Measurements from ENCODE around the gene CRYBA4.

CRYBA4 gene

DNA sequence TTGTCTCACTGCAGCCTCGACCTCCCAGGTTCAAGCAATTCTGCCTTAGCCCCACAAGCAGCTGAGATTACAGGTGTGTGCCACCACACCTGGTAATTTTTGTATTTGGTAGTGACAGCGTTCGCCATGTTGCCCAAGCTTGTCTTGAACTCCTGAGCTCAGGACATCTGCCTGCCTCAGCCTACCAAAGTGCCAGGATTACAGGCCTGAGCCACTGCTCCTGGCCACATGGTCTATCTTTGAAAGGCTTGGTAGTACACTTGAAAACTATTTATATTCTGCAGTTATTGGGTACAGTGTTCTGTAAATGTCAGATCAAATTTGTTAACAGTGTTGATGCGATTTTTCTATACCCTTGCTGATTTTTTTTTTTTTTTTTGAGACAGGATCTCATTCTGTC is 9.5 kb downstream of the CRYBA4 start:
- no peak for DNase-seq

DNA sequence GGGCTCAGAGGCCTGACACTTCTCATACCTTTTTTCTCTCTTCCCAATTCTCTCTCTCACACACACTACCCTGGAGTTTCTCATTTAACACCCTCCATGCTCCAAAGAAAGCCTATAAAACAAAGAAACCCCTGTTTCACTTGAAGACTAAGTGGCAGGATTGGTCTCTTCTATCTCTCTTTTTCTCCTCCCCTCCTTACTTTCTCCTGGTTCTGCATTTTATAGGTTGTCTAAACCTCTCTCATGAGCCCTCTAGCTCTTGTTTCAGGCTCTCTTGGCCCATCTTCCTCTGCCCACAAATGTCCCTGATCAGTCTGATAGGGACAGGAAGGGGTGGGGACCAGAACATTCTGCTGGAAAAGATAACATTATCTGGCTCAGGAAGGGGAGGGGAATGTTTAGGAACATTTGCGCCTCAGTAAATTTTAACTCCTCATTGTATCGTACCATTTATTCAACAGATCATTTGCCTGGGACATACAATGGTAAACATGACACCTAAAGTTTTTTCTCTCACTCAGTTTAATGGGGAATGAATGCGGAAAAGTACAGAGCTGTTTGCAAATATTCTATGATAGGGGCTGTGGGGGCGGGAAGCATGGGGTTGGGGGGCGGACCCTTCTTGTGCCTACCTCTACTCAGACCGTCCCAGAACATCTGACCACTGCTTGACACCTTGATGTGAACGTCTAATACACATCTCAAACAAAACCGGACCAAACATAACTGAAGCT is 10.8 kb downstream of the CRYBA4 start:
- DNase-seq, result no peak

DNA sequence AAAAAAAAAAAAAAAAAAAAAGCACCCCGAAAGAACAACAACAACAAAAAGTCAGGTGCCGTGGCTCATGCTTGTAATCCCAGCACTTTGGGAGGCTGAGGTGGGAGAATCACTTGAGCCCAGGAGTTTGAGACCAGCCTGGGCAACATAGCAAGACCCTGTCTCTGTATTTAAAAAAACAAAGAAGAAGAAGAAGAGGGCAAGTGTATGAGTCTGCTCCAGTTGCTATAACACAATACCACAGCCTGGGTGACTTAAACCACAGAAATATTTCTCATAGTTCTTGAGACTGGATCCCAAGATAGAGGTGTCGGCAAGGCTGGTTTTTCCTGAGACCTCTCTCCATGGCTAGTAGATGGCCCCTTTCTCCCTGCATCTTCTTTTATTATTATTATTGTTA is 12.4 kb downstream of the CRYBA4 start:
- no peak for DNase-seq

DNA sequence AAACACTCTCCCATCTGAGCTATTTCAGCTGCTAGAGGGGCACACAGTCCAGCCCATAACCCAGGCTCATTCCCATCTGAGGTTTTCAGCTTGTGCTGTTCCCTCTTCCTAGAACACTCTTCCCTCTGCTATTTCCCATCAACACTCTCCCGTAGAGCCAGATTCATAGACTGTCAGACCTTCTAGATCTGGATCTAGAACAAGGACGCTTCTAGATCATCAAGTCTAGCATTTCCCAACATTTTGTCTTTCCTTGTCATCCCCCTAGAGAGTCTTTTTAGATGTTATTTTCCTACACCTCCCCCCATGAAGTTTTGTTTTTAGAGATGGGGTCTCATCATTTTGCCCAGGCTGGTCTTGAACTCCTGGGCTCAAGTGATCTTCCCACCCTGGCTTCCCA is 13.4 kb downstream of the CRYBA4 start:
- DNase-seq, result no peak

DNA sequence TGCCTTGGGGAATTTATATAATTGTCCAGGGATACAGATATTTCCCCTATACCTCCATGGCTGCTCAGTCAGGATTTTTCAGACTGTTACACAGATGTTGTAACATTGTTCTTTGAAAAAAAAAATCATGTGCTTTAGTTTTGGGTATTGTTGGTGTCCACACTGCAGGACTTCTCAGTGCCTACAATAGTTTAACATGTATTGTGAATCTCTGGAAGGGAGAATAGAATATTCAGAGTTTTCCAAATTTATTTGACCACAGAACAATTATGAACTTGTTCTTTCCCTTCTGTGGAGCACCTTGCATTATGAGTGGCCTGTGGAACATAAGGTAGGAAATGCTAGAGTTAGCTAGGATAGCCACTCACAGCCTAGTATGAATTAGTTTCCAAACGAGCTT is 14.5 kb downstream of the CRYBA4 start:
- DNase-seq, result no peak

DNA sequence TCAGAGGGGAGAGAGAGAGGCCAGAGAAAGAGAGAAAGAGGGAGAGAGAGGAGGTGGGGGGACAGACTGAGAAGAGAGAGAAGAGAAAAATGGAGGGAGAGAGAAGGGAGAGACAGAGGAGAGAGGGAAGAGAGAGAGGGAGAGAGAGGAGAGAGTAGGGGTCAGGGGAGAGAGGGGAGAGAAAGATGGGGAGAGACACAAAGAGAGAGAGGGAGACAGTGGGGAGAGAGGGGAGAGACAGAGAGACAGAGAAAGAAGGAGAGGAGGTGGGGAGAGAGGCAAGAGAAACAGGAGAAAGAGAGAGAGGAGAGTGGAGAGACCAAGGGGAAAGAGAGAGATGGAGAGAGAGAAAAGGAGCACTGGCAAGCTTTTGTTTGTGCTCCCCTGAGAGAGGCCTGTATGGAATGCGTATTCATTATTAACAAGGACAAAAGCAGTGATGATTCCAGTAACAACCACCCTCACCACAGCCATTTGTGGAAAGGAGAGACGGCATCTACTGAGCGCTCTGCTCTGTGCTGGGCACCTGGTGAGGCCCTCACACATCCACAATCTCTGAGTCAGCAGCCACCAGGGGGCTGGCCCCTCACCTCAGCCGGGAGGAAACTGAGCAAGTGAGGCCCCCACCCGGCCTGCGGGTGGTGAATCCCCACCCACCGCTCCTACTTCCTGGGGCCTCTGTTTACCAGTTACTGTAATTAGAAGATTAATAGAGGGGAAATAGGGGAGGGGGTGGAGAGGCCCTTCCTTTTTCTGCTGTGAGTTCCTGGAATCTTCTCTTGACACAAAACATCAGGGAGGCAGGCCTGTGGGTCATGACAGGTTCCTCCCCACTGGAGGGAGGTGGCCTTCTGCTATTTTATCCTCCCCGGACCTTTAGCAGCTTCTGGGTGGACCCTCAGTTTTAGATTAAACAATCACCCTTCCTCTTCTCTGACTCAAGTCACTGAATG is 21.0 kb downstream of the CRYBA4 start:
- DNase-seq, result peak in 1 of 2 donors; percentile 9

DNA sequence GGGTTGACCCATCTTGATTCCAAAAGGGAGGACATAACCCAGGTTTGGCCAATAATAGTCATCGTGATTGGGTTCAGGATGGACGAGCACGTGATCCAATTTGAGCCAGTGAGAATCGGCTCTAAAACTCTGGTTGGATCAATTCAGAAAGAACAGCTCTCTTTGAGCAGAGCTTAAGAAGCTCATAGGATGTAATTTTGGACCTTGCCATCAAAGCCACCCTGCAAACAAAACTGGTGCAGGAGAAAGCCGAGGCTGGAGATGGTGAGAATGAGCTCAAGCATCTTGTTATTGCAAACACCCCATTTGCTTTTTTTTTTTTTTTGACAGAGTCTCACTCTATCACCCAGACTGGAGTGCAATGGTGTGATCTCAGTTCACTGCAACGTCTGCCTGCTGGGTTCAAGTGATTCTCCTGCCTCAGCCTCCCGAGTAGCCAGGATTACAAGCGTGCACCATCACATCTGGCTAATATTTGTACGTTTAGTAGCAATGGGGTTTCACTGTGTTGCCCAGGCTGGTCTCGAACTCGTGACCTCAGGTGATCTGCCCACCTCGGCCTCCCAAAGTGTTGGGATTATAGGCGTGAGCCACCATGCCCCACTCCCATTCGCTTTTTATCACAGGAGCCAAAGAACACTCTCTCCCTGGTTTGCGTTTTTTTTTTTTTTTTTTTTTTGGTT is 21.8 kb downstream of the CRYBA4 start:
- no peak for DNase-seq

DNA sequence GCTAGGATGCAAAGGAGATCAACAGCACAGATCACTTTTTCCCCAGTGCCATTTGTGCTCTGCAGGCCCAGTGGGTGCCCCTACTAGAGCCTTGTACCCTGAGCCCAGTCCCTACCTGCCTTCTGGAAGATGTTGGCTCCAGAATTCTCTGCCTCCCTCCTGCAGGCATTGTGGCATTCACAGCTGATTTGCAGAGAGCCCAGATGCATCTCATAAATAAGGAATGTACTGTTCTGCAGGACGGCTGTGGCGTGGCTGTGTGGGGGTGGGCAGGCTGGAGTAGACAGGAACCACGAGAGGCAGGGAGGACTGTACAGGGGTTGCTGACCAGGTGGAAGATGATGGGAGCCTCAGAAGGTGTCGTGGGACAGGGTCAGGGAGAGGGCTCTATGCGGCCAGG is 24.4 kb downstream of the CRYBA4 start:
- DNase-seq, result no peak

DNA sequence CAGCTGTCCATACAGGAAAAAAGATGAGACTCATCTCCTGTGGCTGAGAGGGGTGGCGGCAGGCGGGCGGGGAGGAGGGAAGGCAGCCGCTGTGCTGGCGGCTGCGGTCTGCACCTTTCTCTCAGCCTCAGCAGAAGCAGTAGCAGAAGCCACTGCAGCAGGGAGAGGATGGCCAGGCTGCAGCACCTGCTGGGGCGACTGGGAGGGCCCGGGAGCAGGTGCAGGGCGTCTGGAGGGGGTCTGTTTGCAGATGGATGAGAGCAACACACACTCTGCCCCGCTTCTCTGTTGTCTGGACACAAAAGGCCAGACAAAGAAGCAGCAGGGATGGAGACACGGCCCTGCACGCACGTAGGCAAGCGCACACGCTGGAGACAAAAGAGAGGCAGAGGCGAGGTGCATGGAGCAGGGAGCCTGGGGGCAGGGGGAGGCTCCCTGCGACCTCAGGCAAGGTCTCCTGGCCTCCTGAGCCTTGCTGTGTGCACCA is 26.3 kb downstream of the CRYBA4 start:
- DNase-seq, result peak in 1 of 2 donors; percentile 23

DNA sequence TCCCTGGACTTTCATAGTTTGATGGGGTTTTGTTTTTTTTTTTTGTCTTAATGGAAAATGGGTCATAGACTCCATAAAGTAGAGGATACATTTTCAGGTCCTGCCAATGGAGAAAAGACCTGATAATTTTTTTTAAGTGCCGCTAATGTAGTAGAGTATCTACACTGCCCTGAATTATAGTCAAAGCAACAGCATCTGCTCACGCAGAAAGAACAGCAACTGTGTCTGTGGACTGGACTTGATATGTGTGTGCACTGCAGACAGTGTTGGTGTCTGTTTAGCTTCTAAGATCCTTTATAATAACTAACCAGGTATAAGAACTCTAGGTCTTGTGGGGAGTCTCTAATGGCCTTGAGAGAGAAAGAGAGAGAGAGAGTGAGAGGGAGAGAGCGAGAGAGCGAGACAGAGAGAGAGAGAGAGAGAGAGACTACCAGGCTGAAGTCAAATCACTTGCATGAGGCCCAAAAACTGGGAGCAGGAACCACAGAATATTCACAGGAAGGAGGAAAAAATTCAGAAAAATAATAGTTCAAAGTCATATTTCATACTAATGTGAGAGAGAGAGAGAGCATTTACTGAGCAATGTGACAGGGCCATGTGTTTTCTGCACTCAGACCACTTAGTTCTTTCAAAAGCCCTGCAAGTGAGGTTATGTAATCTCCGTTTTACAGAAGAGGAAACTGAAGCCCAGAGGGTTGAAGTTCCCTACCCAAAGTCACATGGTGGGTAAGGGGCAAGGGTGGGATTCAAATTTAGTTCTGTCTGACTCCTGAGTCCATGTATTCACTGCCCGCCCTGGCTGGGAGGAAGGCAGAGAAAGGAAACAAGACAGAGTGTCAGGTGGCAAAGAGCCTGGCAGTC is 27.0 kb downstream of the CRYBA4 start:
- DNase-seq, result peak in 1 of 2 donors; percentile 51

DNA sequence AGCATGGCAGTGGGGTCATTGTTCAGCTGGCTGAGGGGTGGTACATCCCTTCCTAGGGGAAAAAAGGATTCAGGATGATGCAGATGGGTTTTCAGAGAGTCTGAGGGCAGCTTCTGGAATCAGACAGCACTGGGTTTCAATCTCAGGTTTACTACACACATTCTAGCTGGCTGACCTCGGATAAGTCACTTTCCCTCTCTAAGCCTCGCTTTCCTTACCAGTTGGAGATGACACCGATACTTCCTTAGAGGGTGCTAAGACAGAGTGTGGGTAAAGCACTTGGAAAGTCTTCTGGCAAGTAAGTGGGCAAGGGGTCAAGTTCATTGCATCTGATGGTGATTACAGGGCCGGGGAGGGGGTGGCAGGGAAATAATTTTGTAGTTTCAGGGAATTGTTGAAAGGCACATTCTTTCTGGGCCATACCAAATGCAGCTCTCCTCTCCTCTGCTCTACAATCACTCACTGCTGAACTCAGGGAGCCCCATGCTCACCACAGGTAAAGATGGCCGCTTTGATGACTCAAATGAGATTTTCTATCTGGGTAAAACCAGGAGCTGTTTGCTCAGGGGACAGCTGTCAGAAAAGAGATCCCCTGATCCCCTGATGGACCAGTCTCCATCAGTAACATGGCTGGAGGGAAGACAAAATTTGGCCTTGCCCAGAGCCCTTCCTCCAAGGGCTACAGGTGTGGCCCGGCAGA is 29.1 kb downstream of the CRYBA4 start:
- no peak for DNase-seq

DNA sequence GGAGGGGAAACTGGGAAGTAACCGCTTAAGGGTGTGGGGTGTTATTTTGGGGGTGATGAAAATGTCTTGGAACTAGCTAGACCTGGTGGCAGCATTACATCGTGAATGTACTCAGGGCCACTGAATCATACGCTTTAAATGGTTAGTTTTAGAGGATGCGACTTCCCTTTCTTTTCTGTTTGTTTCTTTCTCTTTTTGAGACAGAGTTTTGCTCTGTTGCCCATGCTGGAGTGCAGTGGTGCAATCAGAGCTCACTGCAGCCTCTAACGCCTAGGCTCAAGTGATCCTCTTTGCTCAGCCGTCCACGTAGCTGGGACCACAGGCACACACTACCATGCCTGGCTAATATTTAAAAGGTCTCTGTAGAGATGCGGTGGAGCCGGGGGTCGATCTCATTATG is 30.1 kb downstream of the CRYBA4 start:
- DNase-seq, result no peak

DNA sequence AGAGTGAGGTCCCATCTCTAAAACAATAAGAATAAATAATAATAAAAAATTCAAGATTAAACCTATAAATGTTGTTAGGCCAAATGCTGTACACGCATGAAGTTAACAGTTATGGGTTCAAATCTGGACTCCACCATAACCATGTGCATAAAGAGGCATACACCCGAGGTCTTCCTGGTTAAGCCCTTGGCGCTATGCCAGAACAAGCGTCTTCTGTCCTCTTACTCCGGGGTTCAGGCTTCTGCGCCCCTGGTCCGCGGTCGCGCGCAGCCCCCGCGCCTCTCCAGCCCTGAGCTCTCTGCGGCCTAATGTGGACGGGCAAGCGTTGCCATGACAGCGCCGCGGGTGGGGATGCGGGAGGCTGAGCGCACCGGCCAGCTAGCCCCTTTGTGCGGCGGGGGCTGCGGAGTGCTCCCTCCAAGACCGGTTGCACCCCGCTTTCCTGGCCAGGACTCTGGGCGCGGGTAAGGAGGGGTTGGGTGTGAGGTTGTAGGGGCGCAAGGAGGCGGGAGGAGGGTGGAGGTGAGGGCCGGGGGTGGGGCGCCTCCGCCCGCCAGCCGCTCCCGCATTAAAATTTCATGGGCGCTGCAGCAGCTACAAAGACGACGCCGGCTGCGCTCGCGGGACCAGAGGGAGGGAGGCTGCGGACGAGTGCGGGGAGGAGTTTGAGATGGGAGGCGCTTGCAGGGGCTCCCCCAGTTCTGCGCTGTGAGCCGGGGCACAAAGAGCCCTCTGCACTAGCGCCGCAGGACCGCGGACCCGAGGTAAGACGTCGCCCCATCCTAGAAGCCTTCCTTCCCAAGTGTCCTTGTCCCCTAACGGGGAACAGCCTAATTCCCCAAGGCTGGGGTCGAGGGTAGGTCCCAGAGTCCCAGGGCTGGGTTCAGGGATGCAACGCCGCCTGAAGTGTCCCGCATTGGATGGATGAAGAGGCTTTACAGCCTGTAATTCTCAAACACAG is 35.4 kb downstream of the CRYBA4 start, which contains the start of gene MIAT:
Gene MIAT, plus strand, starts transcription at position 698 of the 961 bp plus-strand sequence.
- DNase-seq, result peak in 1 of 2 donors; percentile 7

DNA sequence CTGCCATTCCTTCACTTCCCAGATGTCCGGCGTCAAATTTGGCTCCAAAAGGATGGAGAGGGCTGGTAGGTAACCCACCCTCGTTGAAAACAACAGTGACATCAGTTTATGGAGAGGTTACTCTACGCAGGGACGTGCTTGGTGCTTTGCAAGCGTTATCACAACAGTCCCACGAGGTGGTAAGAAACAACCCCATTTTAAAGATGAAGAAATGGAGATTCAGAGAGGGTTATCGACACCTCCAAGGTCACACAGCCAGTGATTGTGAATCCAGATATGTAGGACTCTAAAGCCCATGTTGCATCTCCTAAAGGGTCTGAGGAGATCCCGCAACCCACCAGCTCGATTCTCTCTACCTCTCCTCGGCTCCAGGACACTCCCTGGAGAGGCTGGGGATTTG is 36.4 kb downstream of the CRYBA4 start:
- DNase-seq, result no peak

DNA sequence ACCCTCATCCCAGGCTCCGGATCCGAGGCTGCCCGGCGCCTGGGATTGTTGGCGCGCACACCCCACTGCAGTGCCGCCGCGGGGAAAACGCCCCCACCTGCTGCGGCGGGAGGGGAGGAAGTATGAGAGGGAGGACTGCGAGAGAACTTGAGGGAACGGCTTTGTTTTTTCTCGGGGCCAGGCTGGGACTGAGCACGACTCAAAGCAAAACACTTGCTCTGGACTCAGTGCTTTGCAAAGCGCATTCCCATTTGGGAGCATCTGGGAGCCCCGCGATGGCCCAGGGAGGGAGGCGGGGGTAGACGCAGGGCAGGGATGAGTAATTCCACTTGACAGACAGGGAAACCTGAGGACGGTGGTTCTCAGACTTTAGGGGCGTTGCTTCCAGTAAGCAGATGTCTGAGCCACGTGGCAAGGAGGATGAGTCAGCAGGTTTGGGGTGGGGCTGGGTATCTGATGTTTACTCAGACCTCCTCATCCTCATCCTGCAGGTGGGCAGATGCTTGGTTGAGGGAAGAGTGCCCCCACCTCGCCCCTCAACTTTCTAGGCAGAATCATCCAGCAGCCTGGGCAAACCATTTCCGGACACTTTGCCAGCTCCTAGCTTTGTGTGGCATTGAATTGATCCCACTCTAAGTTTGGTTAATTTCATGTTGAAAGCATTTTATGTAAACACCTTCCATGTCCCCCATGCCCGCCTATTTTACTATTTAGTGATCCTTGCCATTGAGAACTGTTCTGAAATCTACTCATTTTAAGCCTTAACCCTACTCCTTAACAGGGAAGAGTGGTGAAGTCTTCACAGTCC is 37.1 kb downstream of the CRYBA4 start:
- DNase-seq, result peak; percentile 35 to 82

DNA sequence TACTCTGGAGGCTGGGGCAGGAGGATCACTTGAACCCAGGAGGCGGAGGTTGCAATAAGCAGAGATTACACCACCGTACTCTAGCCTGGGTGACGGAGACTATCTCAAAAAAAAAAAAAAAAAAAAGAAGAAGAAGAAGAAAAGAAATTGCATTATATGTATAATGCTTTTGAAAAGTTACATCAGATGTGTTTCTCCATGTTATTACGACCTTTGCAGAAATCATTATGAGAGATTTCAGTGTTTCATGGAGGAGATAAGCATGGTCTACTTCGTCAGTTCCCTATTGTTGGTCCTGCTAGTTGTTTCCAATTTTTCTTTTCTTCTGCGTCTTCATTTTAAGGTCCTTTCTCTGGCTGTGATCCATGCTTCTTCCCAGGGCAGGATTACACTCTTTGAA is 38.6 kb downstream of the CRYBA4 start:
- no peak for DNase-seq

DNA sequence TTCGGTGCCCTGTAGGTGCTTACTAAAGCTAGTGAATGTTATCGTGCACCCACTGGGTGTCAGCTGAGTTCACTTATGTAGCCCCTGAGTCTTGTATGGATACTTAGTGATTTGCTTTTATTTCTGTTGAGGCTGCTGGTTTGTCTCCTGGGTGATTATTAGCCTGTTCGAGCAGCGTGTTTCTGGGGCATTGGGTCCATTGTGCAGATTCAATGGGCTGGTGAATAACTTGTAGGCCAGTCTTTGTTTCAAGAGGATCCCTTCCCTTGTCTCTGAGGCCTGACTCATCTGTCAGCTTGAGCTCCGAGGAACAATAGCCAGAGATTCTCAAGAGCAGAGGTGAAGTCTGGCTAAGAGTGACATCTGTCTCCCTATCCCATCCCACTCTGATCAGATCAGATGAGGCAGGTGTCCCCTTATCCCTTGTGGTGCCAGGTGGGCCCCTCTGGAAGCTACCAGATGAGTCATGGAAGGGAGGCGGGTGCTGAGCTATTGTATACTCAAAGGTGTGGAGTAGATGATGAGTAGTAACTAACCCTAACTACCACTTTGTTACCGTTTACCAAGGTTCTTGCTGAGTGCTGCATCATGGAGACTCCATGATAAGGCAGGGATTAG is 39.3 kb downstream of the CRYBA4 start:
- no peak for DNase-seq

DNA sequence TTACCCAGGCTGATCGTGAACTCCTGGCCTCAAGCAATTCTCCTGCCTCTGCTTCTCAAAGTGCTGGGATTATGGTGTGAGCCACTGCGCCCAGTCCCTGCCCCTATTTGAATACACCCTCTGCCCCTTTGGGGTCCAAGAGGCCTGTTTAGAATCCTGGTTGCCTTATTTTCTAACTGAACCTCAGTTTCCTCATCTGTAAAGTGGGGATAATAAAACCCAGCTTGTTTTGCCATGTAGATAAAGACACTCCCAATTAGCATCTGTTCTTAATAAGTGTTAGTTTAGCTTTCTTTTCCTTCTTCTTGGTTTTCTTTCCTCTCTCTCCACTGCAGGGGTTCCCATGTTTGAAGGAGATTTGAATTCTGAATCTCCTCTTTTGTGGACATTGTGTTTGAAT is 40.4 kb downstream of the CRYBA4 start:
- DNase-seq, result no peak

DNA sequence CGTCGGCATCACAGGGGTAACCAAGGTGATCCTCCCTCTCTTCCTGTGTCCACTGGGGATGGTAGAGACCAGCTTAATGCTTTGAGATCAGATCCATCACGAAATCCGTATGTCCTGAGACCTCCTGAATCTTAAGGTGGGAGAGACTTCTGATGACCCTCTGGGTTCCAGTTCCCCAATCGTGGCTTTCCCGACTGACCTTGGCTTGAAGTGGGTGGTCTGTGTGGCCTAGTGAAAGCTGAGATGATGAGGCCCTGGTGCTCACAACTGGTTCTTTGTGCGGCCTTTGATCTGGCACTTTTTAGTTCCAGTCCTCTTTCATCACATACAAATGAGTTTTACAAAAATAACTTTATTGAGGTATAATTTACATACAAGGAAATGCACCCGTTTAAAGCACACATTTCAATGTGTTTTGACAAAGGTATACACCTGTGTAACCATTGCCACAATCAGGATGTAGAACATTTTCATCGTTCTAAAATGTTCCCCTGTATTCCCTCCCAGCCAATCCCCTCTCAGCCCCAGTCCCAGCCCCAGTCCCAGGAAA is 41.7 kb downstream of the CRYBA4 start:
- no peak for DNase-seq
